ENCODE measurements around the gene SLC25A29.

GRCh38 chr14:100336618-100337530, 30.6 kb upstream of the SLC25A29 start:
- TF ChIP-seq, protein P1, sequence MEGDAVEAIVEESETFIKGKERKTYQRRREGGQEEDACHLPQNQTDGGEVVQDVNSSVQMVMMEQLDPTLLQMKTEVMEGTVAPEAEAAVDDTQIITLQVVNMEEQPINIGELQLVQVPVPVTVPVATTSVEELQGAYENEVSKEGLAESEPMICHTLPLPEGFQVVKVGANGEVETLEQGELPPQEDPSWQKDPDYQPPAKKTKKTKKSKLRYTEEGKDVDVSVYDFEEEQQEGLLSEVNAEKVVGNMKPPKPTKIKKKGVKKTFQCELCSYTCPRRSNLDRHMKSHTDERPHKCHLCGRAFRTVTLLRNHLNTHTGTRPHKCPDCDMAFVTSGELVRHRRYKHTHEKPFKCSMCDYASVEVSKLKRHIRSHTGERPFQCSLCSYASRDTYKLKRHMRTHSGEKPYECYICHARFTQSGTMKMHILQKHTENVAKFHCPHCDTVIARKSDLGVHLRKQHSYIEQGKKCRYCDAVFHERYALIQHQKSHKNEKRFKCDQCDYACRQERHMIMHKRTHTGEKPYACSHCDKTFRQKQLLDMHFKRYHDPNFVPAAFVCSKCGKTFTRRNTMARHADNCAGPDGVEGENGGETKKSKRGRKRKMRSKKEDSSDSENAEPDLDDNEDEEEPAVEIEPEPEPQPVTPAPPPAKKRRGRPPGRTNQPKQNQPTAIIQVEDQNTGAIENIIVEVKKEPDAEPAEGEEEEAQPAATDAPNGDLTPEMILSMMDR (IDR thresholded peaks at IDR 0.05), result no peak
- no peak for TF ChIP-seq ZFX (IDR thresholded peaks at IDR 0.05; ENCODE audit: borderline replicate concordance)

Measured in 22Rv1 (cell line).